ENCODE results near the gene PDE4B. TPM values are rescaled to one million over a fixed set of nuclear protein-coding genes. Genes with fewer than 3 reads are reported as not detected.

The PDE4B gene
- total RNA-seq, 2 donors from 2014 or later: 23.6 to 53.9 TPM

DNA sequence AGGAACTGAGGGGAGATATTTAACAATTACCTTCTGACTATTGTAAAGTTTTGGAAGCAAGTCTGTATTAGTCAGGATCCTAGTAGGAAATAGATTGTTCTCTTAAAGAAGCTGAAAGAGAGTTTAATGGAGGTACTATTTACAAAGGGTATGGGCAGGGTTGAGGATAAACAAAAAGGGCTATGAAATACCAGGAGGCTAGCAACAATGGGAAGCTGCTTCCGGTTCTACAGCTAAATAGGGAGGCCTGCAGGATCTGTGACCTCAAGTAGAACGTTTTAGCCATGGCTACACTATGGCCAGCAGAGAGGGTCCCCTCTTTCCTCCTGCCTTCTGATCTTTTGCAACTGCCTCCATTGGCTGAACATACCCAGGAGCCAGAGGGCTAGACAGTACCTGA, 117.7 kb downstream of the PDE4B start:
- H3K9me3 Mint-ChIP-seq: no peaks in the 10 kb centered on the region
- no peak overlapping the region for H3K4me3 Mint-ChIP-seq
- ATAC-seq (replicated peaks in 1 of 2) (no peak), DNase-seq (no peak)
- H3K27ac Mint-ChIP-seq: no peak overlapping the region
- H3K36me3 Mint-ChIP-seq (ENCODE audit: insufficient read depth in 2 of 2): no peaks in the 10 kb centered on the region
- no peaks in the 10 kb centered on the region for H3K4me1 Mint-ChIP-seq (ENCODE audit: low read depth)
- peaks cover 19% of the 10 kb centered on the region for H3K27me3 Mint-ChIP-seq (ENCODE audit: low read depth)

GRCh38 chr1:65911679-65912078, 119.0 kb downstream of the PDE4B start:
- Mint-ChIP-seq H3K27ac (peak overlapping the region; percentile 3), H3K4me1 (ENCODE audit: low read depth) (no peaks in the 10 kb centered on the region), H3K4me3 (no peak overlapping the region), H3K27me3 (ENCODE audit: low read depth) (peaks cover 12% of the 10 kb centered on the region), H3K9me3 (no peaks in the 10 kb centered on the region), H3K36me3 (ENCODE audit: insufficient read depth in 2 of 2) (no peaks in the 10 kb centered on the region)
- DNase-seq (no peak), ATAC-seq (replicated peaks in 1 of 2) (no peak)

DNA sequence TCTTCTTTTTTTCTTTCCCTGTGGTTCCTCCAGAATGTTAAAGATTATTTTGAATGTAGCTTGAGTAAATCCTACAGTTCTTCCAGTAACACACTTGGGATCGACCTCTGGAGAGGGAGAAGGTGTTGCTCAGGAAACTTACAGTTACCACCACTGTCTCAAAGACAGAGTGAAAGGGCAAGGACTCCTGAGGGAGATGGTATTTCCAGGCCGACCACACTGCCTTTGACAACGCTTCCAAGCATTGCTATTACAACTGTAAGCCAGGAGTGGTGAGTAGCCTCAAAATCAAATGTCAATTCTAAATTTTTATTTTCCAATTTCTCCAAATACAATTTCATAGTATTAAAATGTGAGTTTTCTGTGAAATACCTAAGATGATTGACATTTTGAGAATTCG, 125.9 kb downstream of the PDE4B start:
- H3K27ac Mint-ChIP-seq: no peak overlapping the region
- no peaks in the 10 kb centered on the region for H3K9me3 Mint-ChIP-seq
- no peaks in the 10 kb centered on the region for H3K36me3 Mint-ChIP-seq (ENCODE audit: insufficient read depth in 2 of 2)
- H3K27me3 Mint-ChIP-seq (ENCODE audit: low read depth): no peaks in the 10 kb centered on the region
- no peak overlapping the region for H3K4me3 Mint-ChIP-seq
- DNase-seq: no peak
- no peaks in the 10 kb centered on the region for H3K4me1 Mint-ChIP-seq (ENCODE audit: low read depth)
- no peak for ATAC-seq (replicated peaks in 1 of 2)

DNA sequence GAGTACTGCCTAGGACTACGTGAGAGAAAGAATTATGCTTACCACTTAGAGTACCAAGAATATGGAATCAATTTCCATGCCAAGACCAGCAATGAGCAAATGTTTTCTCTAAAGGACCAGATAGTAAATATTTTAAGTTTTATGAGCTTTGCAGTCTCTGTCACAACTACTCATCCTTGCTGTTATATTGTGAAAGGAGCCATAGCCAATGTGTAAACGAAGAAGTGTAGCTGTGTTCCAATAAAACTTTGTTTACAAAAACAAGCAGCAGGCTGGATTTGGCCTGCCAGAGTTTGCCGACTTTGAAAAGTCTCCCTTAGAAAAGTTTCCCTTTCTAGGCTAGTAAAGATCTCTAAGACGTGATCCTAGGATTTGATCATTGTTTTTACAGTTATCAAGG, 128.8 kb downstream of the PDE4B start:
- H3K36me3 Mint-ChIP-seq (ENCODE audit: insufficient read depth in 2 of 2): no peaks in the 10 kb centered on the region
- no peaks in the 10 kb centered on the region for H3K4me1 Mint-ChIP-seq (ENCODE audit: low read depth)
- H3K9me3 Mint-ChIP-seq: no peaks in the 10 kb centered on the region
- DNase-seq (no peak), ATAC-seq (replicated peaks in 1 of 2) (no peak)
- H3K27ac Mint-ChIP-seq: no peak overlapping the region
- no peaks in the 10 kb centered on the region for H3K27me3 Mint-ChIP-seq (ENCODE audit: low read depth)
- no peak overlapping the region for H3K4me3 Mint-ChIP-seq

DNA sequence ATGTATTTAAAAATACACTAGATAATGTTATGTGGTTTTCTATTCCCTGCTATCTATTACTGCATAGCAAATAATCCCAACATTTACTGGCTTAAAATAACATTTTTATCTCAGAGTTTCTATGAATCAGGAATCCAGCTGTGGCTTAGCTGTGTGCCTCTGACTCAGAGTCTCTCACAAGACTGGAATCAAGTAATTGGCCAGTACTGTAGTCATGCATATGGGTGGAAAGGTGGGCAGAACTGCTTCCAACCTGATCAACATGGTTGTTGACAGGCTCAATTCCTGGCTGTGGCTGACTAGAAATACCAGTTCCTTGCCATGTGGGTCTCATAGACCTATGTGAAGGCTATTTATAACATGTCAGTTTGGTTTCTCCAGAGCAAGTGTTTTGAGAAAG, 131.8 kb downstream of the PDE4B start:
- DNase-seq (no peak), ATAC-seq (replicated peaks in 1 of 2) (no peak)
- no peak overlapping the region for H3K4me3 Mint-ChIP-seq
- no peaks in the 10 kb centered on the region for H3K4me1 Mint-ChIP-seq (ENCODE audit: low read depth)
- no peaks in the 10 kb centered on the region for H3K9me3 Mint-ChIP-seq
- no peaks in the 10 kb centered on the region for H3K27me3 Mint-ChIP-seq (ENCODE audit: low read depth)
- no peaks in the 10 kb centered on the region for H3K36me3 Mint-ChIP-seq (ENCODE audit: insufficient read depth in 2 of 2)
- no peak overlapping the region for H3K27ac Mint-ChIP-seq

DNA sequence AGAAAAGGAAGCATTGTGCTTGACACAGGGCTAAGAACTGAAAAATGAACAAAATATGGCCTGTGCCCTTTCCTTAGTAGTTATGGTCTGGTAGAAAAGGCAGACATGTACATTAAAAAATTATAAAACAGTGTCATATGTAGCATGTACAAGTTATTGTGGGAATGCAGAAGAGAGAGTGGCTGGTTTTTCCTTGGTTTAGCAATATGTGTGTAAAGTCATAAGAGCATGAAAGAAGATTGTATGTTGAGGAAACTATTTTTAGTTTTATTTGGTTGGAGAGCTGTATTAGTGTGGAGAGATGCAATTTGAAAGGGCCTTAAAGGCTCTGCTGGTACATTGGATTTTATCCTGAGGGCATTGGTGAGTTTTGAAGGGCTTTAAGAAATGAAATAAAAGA, 145.8 kb downstream of the PDE4B start:
- H3K4me1 Mint-ChIP-seq (ENCODE audit: low read depth): no peaks in the 10 kb centered on the region
- DNase-seq: no peak
- no peaks in the 10 kb centered on the region for H3K9me3 Mint-ChIP-seq
- ATAC-seq (replicated peaks in 1 of 2): no peak
- H3K27ac Mint-ChIP-seq: no peak overlapping the region
- H3K27me3 Mint-ChIP-seq (ENCODE audit: low read depth): peaks cover 7% of the 10 kb centered on the region
- H3K4me3 Mint-ChIP-seq: no peak overlapping the region
- H3K36me3 Mint-ChIP-seq (ENCODE audit: insufficient read depth in 2 of 2): no peaks in the 10 kb centered on the region

GRCh38 chr1:65939191-65939590, 146.5 kb downstream of the PDE4B start:
- H3K27me3 Mint-ChIP-seq (ENCODE audit: low read depth): peaks cover 14% of the 10 kb centered on the region
- H3K4me1 Mint-ChIP-seq (ENCODE audit: low read depth): no peaks in the 10 kb centered on the region
- no peak overlapping the region for H3K4me3 Mint-ChIP-seq
- DNase-seq (no peak), ATAC-seq (replicated peaks in 1 of 2) (no peak)
- no peak overlapping the region for H3K27ac Mint-ChIP-seq
- no peaks in the 10 kb centered on the region for H3K9me3 Mint-ChIP-seq
- no peaks in the 10 kb centered on the region for H3K36me3 Mint-ChIP-seq (ENCODE audit: insufficient read depth in 2 of 2)

DNA sequence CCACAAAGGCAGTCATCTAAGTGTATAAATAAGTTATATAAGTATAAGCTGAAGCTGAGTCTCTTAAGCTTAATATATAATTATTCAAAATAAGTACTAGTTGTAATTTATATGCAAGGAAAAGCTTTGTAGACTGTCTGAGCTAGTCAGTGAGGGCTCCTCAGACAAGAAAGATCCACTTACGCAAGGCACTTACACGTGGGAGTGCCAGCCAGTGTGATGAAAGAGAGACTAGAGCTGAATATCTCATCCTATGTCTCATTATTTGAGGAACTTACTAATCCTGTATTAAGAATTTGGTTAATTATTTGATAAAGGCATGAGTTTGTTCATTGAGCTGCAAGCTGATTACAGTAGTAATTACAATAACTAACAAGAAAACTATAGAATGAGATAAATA, 146.9 kb downstream of the PDE4B start:
- Mint-ChIP-seq H3K36me3 (ENCODE audit: insufficient read depth in 2 of 2) (no peaks in the 10 kb centered on the region), H3K9me3 (no peaks in the 10 kb centered on the region)
- no peak for ATAC-seq (replicated peaks in 1 of 2)

GRCh38 chr1:65940126-65940525, 147.4 kb downstream of the PDE4B start:
- peaks cover 19% of the 10 kb centered on the region for H3K27me3 Mint-ChIP-seq (ENCODE audit: low read depth)
- H3K4me1 Mint-ChIP-seq (ENCODE audit: low read depth): no peaks in the 10 kb centered on the region
- ATAC-seq (replicated peaks in 1 of 2) (no peak), DNase-seq (no peak)
- no peaks in the 10 kb centered on the region for H3K9me3 Mint-ChIP-seq
- no peaks in the 10 kb centered on the region for H3K36me3 Mint-ChIP-seq (ENCODE audit: insufficient read depth in 2 of 2)
- no peak overlapping the region for H3K27ac Mint-ChIP-seq
- no peak overlapping the region for H3K4me3 Mint-ChIP-seq

More for the DNA sequence above, 146.9 kb downstream of the PDE4B start:
- no peak for DNase-seq
- Mint-ChIP-seq H3K27ac (no peak overlapping the region), H3K4me1 (ENCODE audit: low read depth) (no peaks in the 10 kb centered on the region), H3K4me3 (no peak overlapping the region), H3K27me3 (ENCODE audit: low read depth) (peaks cover 19% of the 10 kb centered on the region)

- H3K27ac Mint-ChIP-seq: no peak overlapping the region
- H3K36me3 Mint-ChIP-seq (ENCODE audit: insufficient read depth in 2 of 2): no peaks in the 10 kb centered on the region
- H3K9me3 Mint-ChIP-seq: no peaks in the 10 kb centered on the region
Observed at GRCh38 chr1:65942476-65942875, 149.8 kb downstream of the PDE4B start.

GRCh38 chr1:65946376-65946775, 153.7 kb downstream of the PDE4B start:
- Mint-ChIP-seq H3K9me3 (no peaks in the 10 kb centered on the region), H3K4me3 (no peak overlapping the region), H3K27me3 (ENCODE audit: low read depth) (peaks cover 42% of the 10 kb centered on the region), H3K4me1 (ENCODE audit: low read depth) (no peaks in the 10 kb centered on the region), H3K36me3 (ENCODE audit: insufficient read depth in 2 of 2) (no peaks in the 10 kb centered on the region), H3K27ac (no peak overlapping the region)
- peak; percentile 20 to 66 for ATAC-seq (replicated peaks in 1 of 2)
- no peak for DNase-seq

More at GRCh38 chr1:65942476-65942875, 149.8 kb downstream of the PDE4B start:
- DNase-seq (no peak), ATAC-seq (replicated peaks in 1 of 2) (no peak)
- no peak overlapping the region for H3K4me3 Mint-ChIP-seq
- H3K4me1 Mint-ChIP-seq (ENCODE audit: low read depth): no peaks in the 10 kb centered on the region
- peaks cover 28% of the 10 kb centered on the region for H3K27me3 Mint-ChIP-seq (ENCODE audit: low read depth)

DNA sequence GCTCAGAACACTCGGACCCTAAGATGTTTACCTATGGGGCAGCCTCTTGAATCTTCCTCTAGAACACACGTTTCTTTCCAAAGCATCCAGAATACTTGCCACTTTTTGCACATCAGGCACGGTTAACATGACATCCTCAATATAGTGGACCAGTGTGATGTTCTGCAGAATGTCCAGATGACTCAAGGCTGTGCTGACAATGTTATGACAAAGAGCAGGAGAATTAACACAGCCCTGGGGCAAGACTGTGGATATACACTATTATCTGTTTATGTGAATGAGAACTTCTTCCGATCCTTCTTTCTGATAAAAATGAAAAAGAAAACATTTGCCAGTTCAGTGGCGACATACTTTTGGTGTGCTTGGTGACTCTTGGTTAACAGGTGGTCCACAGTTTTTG, 154.3 kb downstream of the PDE4B start:
- H3K9me3 Mint-ChIP-seq: no peaks in the 10 kb centered on the region

DNA sequence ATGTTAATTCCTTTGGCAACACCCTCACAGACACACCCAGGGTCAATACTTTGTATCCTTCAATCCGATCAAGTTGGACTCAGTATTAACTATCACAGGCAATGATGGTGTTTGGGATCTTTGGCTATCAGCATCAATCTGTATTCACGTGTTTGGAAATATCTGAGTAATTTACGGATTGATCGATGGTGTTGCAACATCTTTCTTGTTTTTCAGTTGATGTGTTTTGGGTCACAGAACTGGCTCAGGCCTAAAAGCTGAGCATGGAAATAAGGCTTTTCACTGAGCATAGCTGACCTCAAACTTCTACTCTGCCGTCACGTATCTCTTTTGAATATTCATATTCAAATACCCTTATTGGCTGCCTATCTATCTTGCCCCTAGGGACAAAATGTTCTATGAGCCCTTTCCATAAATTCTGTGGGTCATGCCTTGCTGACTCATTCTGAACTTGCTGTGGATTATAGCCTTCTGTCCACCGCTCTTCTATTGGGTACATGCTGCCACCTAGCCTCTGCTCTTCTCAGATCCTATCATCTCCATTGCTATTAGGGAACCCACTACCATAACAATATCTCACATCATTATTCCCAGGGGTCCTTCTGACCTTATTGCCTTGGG, 156.0 kb downstream of the PDE4B start:
- no peak for DNase-seq
- Mint-ChIP-seq H3K9me3 (no peaks in the 10 kb centered on the region), H3K4me3 (no peak overlapping the region), H3K27ac (no peak overlapping the region), H3K4me1 (ENCODE audit: low read depth) (peaks cover 16% of the 10 kb centered on the region), H3K36me3 (ENCODE audit: insufficient read depth in 2 of 2) (no peaks in the 10 kb centered on the region), H3K27me3 (ENCODE audit: low read depth) (peaks cover 32% of the 10 kb centered on the region)
- no peak for ATAC-seq (replicated peaks in 1 of 2)

More for the DNA sequence above, 154.3 kb downstream of the PDE4B start:
- Mint-ChIP-seq H3K4me3 (no peak overlapping the region), H3K36me3 (ENCODE audit: insufficient read depth in 2 of 2) (no peaks in the 10 kb centered on the region), H3K27ac (no peak overlapping the region), H3K4me1 (ENCODE audit: low read depth) (peaks cover 1% of the 10 kb centered on the region), H3K27me3 (ENCODE audit: low read depth) (peaks cover 42% of the 10 kb centered on the region)
- ATAC-seq (replicated peaks in 1 of 2): no peak
- DNase-seq: no peak

DNA sequence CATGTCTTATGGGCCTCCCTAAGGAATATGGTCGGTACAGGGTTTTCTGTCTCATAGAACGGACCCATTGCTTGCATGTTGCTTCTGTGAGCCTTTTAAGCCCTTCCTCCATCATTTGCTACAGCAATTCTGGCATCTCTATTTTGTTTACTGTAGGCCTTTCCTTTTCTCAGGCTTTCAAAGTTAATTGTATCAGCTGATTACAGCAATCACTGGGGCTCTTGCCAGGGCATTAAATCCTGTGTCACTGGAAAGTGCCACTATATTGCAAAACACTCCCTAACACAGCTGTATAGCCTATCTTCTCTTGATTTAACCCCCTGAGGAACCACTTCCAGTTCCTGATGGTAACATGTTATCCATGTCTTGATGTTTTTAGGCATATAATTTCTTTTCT, 156.5 kb downstream of the PDE4B start:
- H3K27me3 Mint-ChIP-seq (ENCODE audit: low read depth): peaks cover 27% of the 10 kb centered on the region
- DNase-seq (no peak), ATAC-seq (replicated peaks in 1 of 2) (no peak)
- no peaks in the 10 kb centered on the region for H3K9me3 Mint-ChIP-seq
- no peak overlapping the region for H3K27ac Mint-ChIP-seq
- no peak overlapping the region for H3K4me3 Mint-ChIP-seq
- H3K36me3 Mint-ChIP-seq (ENCODE audit: insufficient read depth in 2 of 2): no peaks in the 10 kb centered on the region
- H3K4me1 Mint-ChIP-seq (ENCODE audit: low read depth): peaks cover 16% of the 10 kb centered on the region

Data from activated T-cell treated with anti-CD3 and anti-CD28 coated beads, Interleukin-2, amount 50 U/mL, for 72 hours (primary cell).